Heart right ventricle (tissue), 16 donors: ENCODE measurements around the gene PASK. TPM values are rescaled to one million over a fixed set of nuclear protein-coding genes. Genes with fewer than 3 reads are reported as not detected.

Experiments
- ATAC-seq, 8 donors: fragments of 200-7000 bp; cut with Tn5 transposase; one replicate each; pipeline ENCODE4 v1.9.1; 2020; ENCODE audit warnings: mild to moderate bottlenecking in 8 of 8, moderate library complexity in 8 of 8, moderate number of reproducible peaks in 1 of 8
- DNase-seq, 2 donors: peaks; one replicate each; pipeline ENCODE4 v3.0.0-alpha.2; 2020
- H3K27ac ChIP-seq, 10 donors: fragments of 200-600 bp; sonication (generic) in 2 of 10; one replicate each; pipeline versions ENCODE4 v1.5.0 to v1.8.0; 2020 to 2022; ENCODE audit warnings: mild to moderate bottlenecking in 3 of 10
- H3K27me3 ChIP-seq, 7 donors: fragments of 200-600 bp; one replicate each; pipeline ENCODE4 v1.8.0; 2021 to 2022; ENCODE audit warnings: mild to moderate bottlenecking in 2 of 7
- H3K36me3 ChIP-seq, 9 donors: fragments of 200-600 bp; sonication (generic) in 1 of 9; one replicate each; pipeline versions ENCODE4 v1.5.0 to v1.8.0; 2020 to 2022; ENCODE audit warnings: mild to moderate bottlenecking in 2 of 9
- H3K4me1 ChIP-seq, 9 donors: fragments of 200-600 bp; sonication (generic) in 1 of 9; one replicate each; pipeline versions ENCODE4 v1.5.0 to v1.8.0; 2020 to 2022; ENCODE audit warnings: mild to moderate bottlenecking in 4 of 9
- H3K4me3 ChIP-seq, 10 donors: fragments of 200-600 bp; sonication (generic) in 2 of 10; one replicate each; pipeline versions ENCODE4 v1.5.0 to v1.8.0; 2020 to 2022; ENCODE audit warnings: mild to moderate bottlenecking in 7 of 10, moderate library complexity in 2 of 10
- H3K9me3 ChIP-seq, 11 donors: fragments of 200-600 bp in 10 of 11; sonication (generic) in 2 of 11; one replicate each; pipeline versions ENCODE4 v1.5.0 to v1.8.0; 2013 to 2022; ENCODE audit warnings: mild to moderate bottlenecking in 2 of 11, control low read depth in 1 of 11, moderate library complexity in 1 of 11
- CTCF ChIP-seq, 9 donors: fragments of 200-600 bp; sonication (generic) in 2 of 9; IDR thresholded peaks; one replicate each; pipeline versions ENCODE4 v1.5.0 to v1.8.0; 2021 to 2022; ENCODE audit warnings: antibody characterized with exemption in 9 of 9, mild to moderate bottlenecking in 5 of 9, moderate library complexity in 1 of 9
- WGBS, 2 donors: extraction: QIAGEN DNeasy Blood & Tissue Kit; methylation state at CpG; one replicate each; pipeline ENCODE4 v1.1.7; 2013; ENCODE audit warnings: inconsistent platforms in 1 of 2; 5-methylcytosine and 5-hydroxymethylcytosine counted together
- intact Hi-C, 10 donors: fragments of 100-400 bp; cut with DNase I; formaldehyde crosslinking; loops; one replicate each; pipeline versions ENCODE4 v1.11.1 to v1.14.2; 2022
- polyA plus RNA-seq, 2 donors: library from polyadenylated mRNA; stranded (reverse); fragments of 200-250 nt; gene quantifications; one replicate each; pipeline ENCODE4 v1.2.3, GENCODE V29; 2013
- total RNA-seq, 10 donors: library from RNA; stranded (reverse); fragmentation: NEBNext Ultra II Directional in 3 of 10; extraction: Animal tissue kit (Norgen Biotek cat#: 25700) in 3 of 10; gene quantifications; one replicate each; pipeline versions ENCODE4 v1.2.1 to v1.2.4, GENCODE V29; 2021 to 2023
- donor health status: Arrhythmogenic right ventricular cardiomyopathy.
- donor health status: ischemic (EF 13 %, LVEDD 7.1; RV severe dilation, severe dysfunction).
- donor health status: healthy with polysubstance abuse.
- donor health status: DM: no; HTN: yes; CAD: no.
- donor health status: DM: no; HTN: no; CAD: no.
- donor health status: ischemic (EF 25% LVEDD 6.9; RV normal size, moderate dysfunction).
- donor health status: ischemic (EF 25% LVEDD 5.7; RV mildly dilated, moderate dysfunction).
- donor health status: healthy.
- donor health status: DM: yes; HTN: yes; CAD: no.
- donor health status: Ischemic cardiomyopathy.
- donor health status: ischemic (EF 35%, LVEDD 5.7; RV mildly dilated, moderate dysfunction).
- donor health status: nonischemic (EF 11% LVEDD 7.7; RV severe dilation, severe dysfunction).
- donor health status: DM: yes; HTN: yes; CAD: no.
- donor health status: PGD.
- donor health status: ischemic (EF 29% LVEDD 5.4; RV normal size, mild dysfunction).
- donor health status: nonischemic (EF 23%, LVEDD 6.1; RV moderate dilation, normal function).

PASK gene
- total and polyA plus RNA-seq, 12 donors = 0.93 to 4.5 (median 1.5) TPM

GRCh38 chr2:241168366-241168765 lies 19.1 kb upstream of the PASK start:
- DNase-seq (no peak), ATAC-seq (peak in 2 of 8 donors; percentile 18 to 33)
- no peak for TF ChIP-seq CTCF (IDR thresholded peaks at IDR 0.05)
- Histone ChIP-seq H3K4me1 (peaks cover 0 to 3% (median 0%) of the 10 kb centered on the region in 9 donors), H3K27me3 (no peaks in the 10 kb centered on the region), H3K36me3 (peaks cover 0 to 100% (median 78%) of the 10 kb centered on the region in 9 donors), H3K27ac (no peak overlapping the region), H3K4me3 (no peak overlapping the region), H3K9me3 (peaks cover 0 to 22% (median 12%) of the 10 kb centered on the region in 11 donors)
- 94% methylated on average over 15 of the region's 15 CpGs for WGBS, 2 donors
- intact Hi-C loops = no loop called here

GRCh38 chr2:241163601-241164118 lies 14.4 kb upstream of the PASK start:
- intact Hi-C loops = no loop called here
- no peaks in the 10 kb centered on the region for H3K9me3 ChIP-seq
- TF ChIP-seq CTCF (IDR thresholded peaks at IDR 0.05) = no peak
- peaks cover 0 to 82% (median 62%) of the 10 kb centered on the region in 9 donors for H3K36me3 ChIP-seq
- no peak overlapping the region for H3K27ac ChIP-seq
- H3K4me1 ChIP-seq = peaks cover 9 to 24% (median 16%) of the 10 kb centered on the region in 9 donors
- no peaks in the 10 kb centered on the region for H3K27me3 ChIP-seq
- H3K4me3 ChIP-seq = no peak overlapping the region
- ATAC-seq = no peak
- no peak for DNase-seq
- WGBS, 2 donors = 74 to 78% methylated on average over 3 of the region's 3 CpGs

GRCh38 chr2:241161646-241162281 lies 12.5 kb upstream of the PASK start:
- H3K27ac ChIP-seq = peak overlapping the region; percentile 58 to 90 (median 74)
- TF ChIP-seq CTCF (IDR thresholded peaks at IDR 0.05) = no peak
- 13 to 18% methylated on average over 9 of the region's 9 CpGs for WGBS, 2 donors
- ATAC-seq (peak; percentile 90 to 96 (median 94)), DNase-seq (peak; percentile 76 to 77)
- H3K4me1 ChIP-seq = peaks cover 9 to 24% (median 16%) of the 10 kb centered on the region in 9 donors
- no peaks in the 10 kb centered on the region for H3K27me3 ChIP-seq
- peaks cover 0 to 79% (median 55%) of the 10 kb centered on the region in 9 donors for H3K36me3 ChIP-seq
- no peaks in the 10 kb centered on the region for H3K9me3 ChIP-seq
- intact Hi-C loops = no loop called here
- no peak overlapping the region for H3K4me3 ChIP-seq

GRCh38 chr2:241160318-241160717 lies 11.0 kb upstream of the PASK start:
- no peak for DNase-seq
- 98 to 99% methylated on average over 7 of the region's 7 CpGs for WGBS, 2 donors
- no peak overlapping the region for H3K27ac ChIP-seq
- H3K27me3 ChIP-seq = no peaks in the 10 kb centered on the region
- no peak for TF ChIP-seq CTCF (IDR thresholded peaks at IDR 0.05)
- H3K9me3 ChIP-seq = no peaks in the 10 kb centered on the region
- H3K4me3 ChIP-seq = no peak overlapping the region
- no peak for ATAC-seq
- intact Hi-C loops = no loop called here
- peaks cover 9 to 24% (median 16%) of the 10 kb centered on the region in 9 donors for H3K4me1 ChIP-seq
- H3K36me3 ChIP-seq = peaks cover 0 to 78% (median 45%) of the 10 kb centered on the region in 9 donors
